Measurements from ENCODE around the gene CAVIN1. TPM values are rescaled to one million over a fixed set of nuclear protein-coding genes. Genes with fewer than 3 reads are reported as not detected.

The CAVIN1 gene
- total and polyA plus RNA-seq, 2 experiments from 2014 or later: 47.7 to 61.3 TPM

- Histone ChIP-seq H3K4me3 (no peak overlapping the region), H3K9me3 (ENCODE audit: low read depth) (no peaks in the 10 kb centered on the region), H3K27me3 (no peaks in the 10 kb centered on the region), H3K4me1 (ENCODE audit: low read depth) (peaks cover 27% of the 10 kb centered on the region), H3K27ac (peak overlapping the region; percentile 85), H3K36me3 (no peaks in the 10 kb centered on the region)
- DNase-seq (ENCODE audit: low read depth in 1 of 2, low spot score in 1 of 2): no peak
- TF ChIP-seq CTCF (IDR thresholded peaks at IDR 0.05; ENCODE audit: low read depth, low read length): no peak
Observed at GRCh38 chr17:42381898-42382297, 41.2 kb downstream of the CAVIN1 start.

- Histone ChIP-seq H3K27me3 (no peaks in the 10 kb centered on the region), H3K4me3 (no peak overlapping the region), H3K4me1 (ENCODE audit: low read depth) (peaks cover 27% of the 10 kb centered on the region), H3K9me3 (ENCODE audit: low read depth) (no peaks in the 10 kb centered on the region), H3K27ac (peak overlapping the region; percentile 85), H3K36me3 (no peaks in the 10 kb centered on the region)
- TF ChIP-seq CTCF (IDR thresholded peaks at IDR 0.05; ENCODE audit: low read depth, low read length): no peak
- DNase-seq (ENCODE audit: low read depth in 1 of 2, low spot score in 1 of 2): no peak
Observed at GRCh38 chr17:42380935-42381334, 42.1 kb downstream of the CAVIN1 start.

- no peaks in the 10 kb centered on the region for H3K27me3 ChIP-seq
- no peak overlapping the region for H3K4me3 ChIP-seq
- peak overlapping the region; percentile 87 for H3K27ac ChIP-seq
- peak in 1 of 2 donors; percentile 29 for DNase-seq (ENCODE audit: low read depth in 1 of 2, low spot score in 1 of 2)
- H3K4me1 ChIP-seq (ENCODE audit: low read depth): peaks cover 40% of the 10 kb centered on the region
- H3K36me3 ChIP-seq: no peaks in the 10 kb centered on the region
- TF ChIP-seq CTCF (IDR thresholded peaks at IDR 0.05; ENCODE audit: low read depth, low read length): no peak
- H3K9me3 ChIP-seq (ENCODE audit: low read depth): no peaks in the 10 kb centered on the region
Observed at GRCh38 chr17:42378959-42379594, 44.0 kb downstream of the CAVIN1 start.

- Histone ChIP-seq H3K27me3 (no peaks in the 10 kb centered on the region), H3K4me1 (ENCODE audit: low read depth) (peaks cover 41% of the 10 kb centered on the region), H3K4me3 (no peak overlapping the region), H3K27ac (peak overlapping the region; percentile 87), H3K9me3 (ENCODE audit: low read depth) (no peaks in the 10 kb centered on the region), H3K36me3 (no peaks in the 10 kb centered on the region)
- no peak for TF ChIP-seq CTCF (IDR thresholded peaks at IDR 0.05; ENCODE audit: low read depth, low read length)
- no peak for DNase-seq (ENCODE audit: low read depth in 1 of 2, low spot score in 1 of 2)
Observed at GRCh38 chr17:42378359-42378958, 44.6 kb downstream of the CAVIN1 start.

GRCh38 chr17:42373896-42374295 is 49.2 kb downstream of the CAVIN1 start:
- no peak for TF ChIP-seq CTCF (IDR thresholded peaks at IDR 0.05; ENCODE audit: low read depth, low read length)

More at GRCh38 chr17:42373896-42374295, 49.2 kb downstream of the CAVIN1 start:
- H3K4me3 ChIP-seq: no peak overlapping the region
- no peaks in the 10 kb centered on the region for H3K36me3 ChIP-seq
- H3K27ac ChIP-seq: peak overlapping the region; percentile 22
- no peaks in the 10 kb centered on the region for H3K9me3 ChIP-seq (ENCODE audit: low read depth)
- H3K4me1 ChIP-seq (ENCODE audit: low read depth): peaks cover 18% of the 10 kb centered on the region
- no peaks in the 10 kb centered on the region for H3K27me3 ChIP-seq
- no peak for DNase-seq (ENCODE audit: low read depth in 1 of 2, low spot score in 1 of 2)
